ENCODE results near the gene SPAG6.

DNA sequence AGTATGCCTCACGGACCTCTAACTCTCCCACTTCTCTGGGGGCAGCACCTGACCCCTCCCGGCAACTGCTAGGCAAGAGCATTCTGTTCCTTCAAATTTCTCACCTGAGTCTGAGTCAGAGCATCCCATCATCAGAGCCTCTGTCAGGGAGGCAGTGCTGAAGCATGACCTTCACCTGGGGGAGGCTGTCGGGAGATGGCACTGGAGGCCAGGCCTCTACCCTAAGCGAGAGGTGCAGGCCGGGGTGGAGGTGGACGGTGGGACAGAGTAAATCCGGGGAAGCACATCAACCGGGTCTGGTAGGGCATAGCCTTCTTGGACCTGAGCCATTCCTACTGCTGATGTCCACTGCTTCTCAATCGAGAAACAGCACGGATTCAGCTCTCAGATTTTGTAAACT is 90.4 kb downstream of the SPAG6 start:
- TF ChIP-seq POLR2A (IDR thresholded peaks at IDR 0.05; ENCODE audit: low read depth, low read length) = no peak
- TF ChIP-seq, protein P1, sequence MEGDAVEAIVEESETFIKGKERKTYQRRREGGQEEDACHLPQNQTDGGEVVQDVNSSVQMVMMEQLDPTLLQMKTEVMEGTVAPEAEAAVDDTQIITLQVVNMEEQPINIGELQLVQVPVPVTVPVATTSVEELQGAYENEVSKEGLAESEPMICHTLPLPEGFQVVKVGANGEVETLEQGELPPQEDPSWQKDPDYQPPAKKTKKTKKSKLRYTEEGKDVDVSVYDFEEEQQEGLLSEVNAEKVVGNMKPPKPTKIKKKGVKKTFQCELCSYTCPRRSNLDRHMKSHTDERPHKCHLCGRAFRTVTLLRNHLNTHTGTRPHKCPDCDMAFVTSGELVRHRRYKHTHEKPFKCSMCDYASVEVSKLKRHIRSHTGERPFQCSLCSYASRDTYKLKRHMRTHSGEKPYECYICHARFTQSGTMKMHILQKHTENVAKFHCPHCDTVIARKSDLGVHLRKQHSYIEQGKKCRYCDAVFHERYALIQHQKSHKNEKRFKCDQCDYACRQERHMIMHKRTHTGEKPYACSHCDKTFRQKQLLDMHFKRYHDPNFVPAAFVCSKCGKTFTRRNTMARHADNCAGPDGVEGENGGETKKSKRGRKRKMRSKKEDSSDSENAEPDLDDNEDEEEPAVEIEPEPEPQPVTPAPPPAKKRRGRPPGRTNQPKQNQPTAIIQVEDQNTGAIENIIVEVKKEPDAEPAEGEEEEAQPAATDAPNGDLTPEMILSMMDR (conservative IDR thresholded peaks at IDR 0.05; ENCODE audit: low read depth, low read length) = no peak
- TF ChIP-seq RAD21 (IDR thresholded peaks at IDR 0.05; ENCODE audit: low read length) = no peak
- no peak for TF ChIP-seq CEBPB (IDR thresholded peaks at IDR 0.05; ENCODE audit: low read depth, low read length)
- no peak for TF ChIP-seq FOS (IDR thresholded peaks at IDR 0.05; ENCODE audit: low read depth, low read length)
- no peak for TF ChIP-seq SMC3 (IDR thresholded peaks at IDR 0.05; ENCODE audit: low read depth, low read length)
- no peak for TF ChIP-seq RFX5 (IDR thresholded peaks at IDR 0.05; ENCODE audit: low read depth, low read length)
- no peak for TF ChIP-seq RCOR1 (IDR thresholded peaks at IDR 0.05; ENCODE audit: insufficient replicate concordance, low read length)
- TF ChIP-seq, protein P2, sequence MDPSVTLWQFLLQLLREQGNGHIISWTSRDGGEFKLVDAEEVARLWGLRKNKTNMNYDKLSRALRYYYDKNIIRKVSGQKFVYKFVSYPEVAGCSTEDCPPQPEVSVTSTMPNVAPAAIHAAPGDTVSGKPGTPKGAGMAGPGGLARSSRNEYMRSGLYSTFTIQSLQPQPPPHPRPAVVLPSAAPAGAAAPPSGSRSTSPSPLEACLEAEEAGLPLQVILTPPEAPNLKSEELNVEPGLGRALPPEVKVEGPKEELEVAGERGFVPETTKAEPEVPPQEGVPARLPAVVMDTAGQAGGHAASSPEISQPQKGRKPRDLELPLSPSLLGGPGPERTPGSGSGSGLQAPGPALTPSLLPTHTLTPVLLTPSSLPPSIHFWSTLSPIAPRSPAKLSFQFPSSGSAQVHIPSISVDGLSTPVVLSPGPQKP (IDR thresholded peaks at IDR 0.05; ENCODE audit: borderline replicate concordance, low read depth, low read length) = no peak
- TF ChIP-seq MAZ (IDR thresholded peaks at IDR 0.05; ENCODE audit: borderline replicate concordance, low read depth, low read length) = no peak
- TF ChIP-seq MXI1 (IDR thresholded peaks at IDR 0.05; ENCODE audit: borderline replicate concordance, low read depth, low read length) = no peak
- TF ChIP-seq, protein P3, sequence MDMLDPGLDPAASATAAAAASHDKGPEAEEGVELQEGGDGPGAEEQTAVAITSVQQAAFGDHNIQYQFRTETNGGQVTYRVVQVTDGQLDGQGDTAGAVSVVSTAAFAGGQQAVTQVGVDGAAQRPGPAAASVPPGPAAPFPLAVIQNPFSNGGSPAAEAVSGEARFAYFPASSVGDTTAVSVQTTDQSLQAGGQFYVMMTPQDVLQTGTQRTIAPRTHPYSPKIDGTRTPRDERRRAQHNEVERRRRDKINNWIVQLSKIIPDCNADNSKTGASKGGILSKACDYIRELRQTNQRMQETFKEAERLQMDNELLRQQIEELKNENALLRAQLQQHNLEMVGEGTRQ (IDR thresholded peaks at IDR 0.05; ENCODE audit: low read depth, low read length) = no peak
- TF ChIP-seq BHLHE40 (IDR thresholded peaks at IDR 0.05; ENCODE audit: low read depth, low read length) = no peak
- TF ChIP-seq MAFK (IDR thresholded peaks at IDR 0.05; ENCODE audit: low read depth, low read length) = no peak
